WTC11 (cell line): ENCODE measurements around the gene ABCA6. TPM values are rescaled to one million over a fixed set of nuclear protein-coding genes. Genes with fewer than 3 reads are reported as not detected.
A peak's percentile ranks its signal among the peaks of the same experiment; 100 is the strongest.

Experiments used
- ATAC-seq: fragments of 200-7000 bp; cut with Tn5 transposase; 2 replicates; pipeline ENCODE4 v1.10.0; 2021; ENCODE audit warnings: mild to moderate bottlenecking, moderate library complexity
- CTCF ChIA-PET: fragments of 300-600 bp; sonication (Branson Sonifier 250); formaldehyde crosslinking; loops from one replicate; lab custom pipeline; 2021; ENCODE audit warnings: antibody characterized with exemption; lab: Charles Lee
- POLR2A ChIA-PET: fragments of 350-600 bp; sonication (Branson Sonifier 250); formaldehyde crosslinking; loops from one replicate; lab custom pipeline; 2021; ENCODE audit warnings: antibody characterized with exemption; lab: Charles Lee
- DNase-seq: peaks from one replicate; pipeline ENCODE4 v3.0.0; 2021; ENCODE audit warnings: low spot score
- H3K27ac Mint-ChIP-seq: 2 replicates; pipeline ENCODE4 v1.8.0; 2021; ENCODE audit warnings: mixed read lengths
- H3K27me3 Mint-ChIP-seq: 2 replicates; pipeline ENCODE4 v1.8.0; 2021; ENCODE audit warnings: low read depth, mild to moderate bottlenecking, moderate library complexity, mixed read lengths
- H3K36me3 Mint-ChIP-seq: 2 replicates; pipeline ENCODE4 v1.8.0; 2021; ENCODE audit warnings: mixed read lengths
- H3K4me1 Mint-ChIP-seq: 2 replicates; pipeline ENCODE4 v1.8.0; 2022; ENCODE audit warnings: mixed read lengths
- H3K4me3 Mint-ChIP-seq: 2 replicates; pipeline ENCODE4 v1.8.0; 2021; ENCODE audit warnings: mild to moderate bottlenecking, moderate library complexity, mixed read lengths
- H3K9me3 Mint-ChIP-seq: 2 replicates; pipeline ENCODE4 v1.8.0; 2021; ENCODE audit warnings: mixed read lengths
- ATF1 ChIP-seq: sonication (generic); formaldehyde crosslinking; IDR thresholded peaks from 2 replicates; pipeline ENCODE4 v1.8.1; 2023; ENCODE audit warnings: mild to moderate bottlenecking, moderate library complexity, missing genetic modification reagents
- ETV6 ChIP-seq: sonication (generic); formaldehyde crosslinking; IDR thresholded peaks from 2 replicates; pipeline ENCODE4 v1.8.1; 2022; ENCODE audit warnings: mild to moderate bottlenecking, missing genetic modification reagents
- FOXJ3 ChIP-seq: sonication (generic); formaldehyde crosslinking; IDR thresholded peaks from 2 replicates; pipeline ENCODE4 v1.9.0; 2021; ENCODE audit warnings: missing genetic modification reagents, mild to moderate bottlenecking, borderline replicate concordance
- FOXP1 ChIP-seq: sonication (generic); formaldehyde crosslinking; IDR thresholded peaks from 2 replicates; pipeline ENCODE4 v1.8.0; 2022; ENCODE audit warnings: missing genetic modification reagents, mild to moderate bottlenecking, moderate library complexity, borderline replicate concordance
- GABPB1 ChIP-seq: sonication (generic); formaldehyde crosslinking; IDR thresholded peaks from 2 replicates; pipeline ENCODE4 v1.8.1; 2023; ENCODE audit warnings: mild to moderate bottlenecking, missing genetic modification reagents
- GRHL2 ChIP-seq: fragments of 250-450 bp; sonication (Bioruptor Pico); IDR thresholded peaks from 2 replicates; pipeline ENCODE4 v1.8.0; 2022; ENCODE audit warnings: mild to moderate bottlenecking, moderate library complexity; ENCODE audit not compliant: insufficient replicate concordance, severe bottlenecking
- IRF2 ChIP-seq: sonication (generic); formaldehyde crosslinking; IDR thresholded peaks from 2 replicates; pipeline ENCODE4 v1.8.0; 2022; ENCODE audit warnings: low read depth, missing genetic modification reagents, borderline replicate concordance
- NR1H2 ChIP-seq: sonication (generic); formaldehyde crosslinking; IDR thresholded peaks from 2 replicates; pipeline ENCODE4 v1.9.0; 2021; ENCODE audit warnings: mild to moderate bottlenecking, moderate library complexity, missing genetic modification reagents
- PRRX2 ChIP-seq: fragments of 250-450 bp; sonication (Bioruptor Pico); IDR thresholded peaks from 2 replicates; pipeline ENCODE4 v1.8.0; 2021; ENCODE audit warnings: mild to moderate bottlenecking
- RELA ChIP-seq: sonication (generic); formaldehyde crosslinking; IDR thresholded peaks from 2 replicates; pipeline ENCODE4 v1.8.1; 2022; ENCODE audit warnings: missing genetic modification reagents, mild to moderate bottlenecking, borderline replicate concordance
- TCF7 ChIP-seq: sonication (generic); formaldehyde crosslinking; IDR thresholded peaks from 2 replicates; pipeline ENCODE4 v1.8.0; 2022; ENCODE audit warnings: mild to moderate bottlenecking, low read depth, missing genetic modification reagents, moderate library complexity
- TEAD1 ChIP-seq: sonication (generic); formaldehyde crosslinking; IDR thresholded peaks from 2 replicates; pipeline ENCODE4 v1.8.0; 2022; ENCODE audit warnings: mild to moderate bottlenecking, missing genetic modification reagents
- ZNF138 ChIP-seq: sonication (generic); formaldehyde crosslinking; conservative IDR thresholded peaks from 2 replicates; pipeline ENCODE4 v1.8.1; 2022; ENCODE audit warnings: mild to moderate bottlenecking, moderate library complexity, missing genetic modification reagents
- ZNF416 ChIP-seq: fragments of 250-450 bp; sonication (Bioruptor Pico); IDR thresholded peaks from 2 replicates; pipeline ENCODE4 v1.9.0; 2021; ENCODE audit warnings: mild to moderate bottlenecking, inconsistent platforms
- ZNF423 ChIP-seq: fragments of 250-450 bp; sonication (Bioruptor Pico); IDR thresholded peaks from 2 replicates; pipeline ENCODE4 v2.1.2; 2022; ENCODE audit warnings: mild to moderate bottlenecking, moderate library complexity
- ZNF671 ChIP-seq: fragments of 250-450 bp; sonication (Bioruptor Pico); IDR thresholded peaks from 2 replicates; pipeline ENCODE4 v1.8.0; 2021; ENCODE audit warnings: mild to moderate bottlenecking
- total RNA-seq: library from RNA; stranded (reverse); gene quantifications from 3 replicates; pipeline ENCODE4 v1.2.3, GENCODE V29; 2021
- TF ChIP-seq, protein P1 (sequence below): fragments of 250-450 bp; sonication (Bioruptor Pico); IDR thresholded peaks from 2 replicates; pipeline ENCODE4 v1.9.0; 2021; ENCODE audit warnings: mild to moderate bottlenecking, borderline replicate concordance
- TF ChIP-seq, protein P2 (sequence below): sonication (generic); formaldehyde crosslinking; IDR thresholded peaks from 2 replicates; pipeline ENCODE4 v1.8.1; 2022; ENCODE audit warnings: mild to moderate bottlenecking, moderate library complexity, missing genetic modification reagents
- TF ChIP-seq, protein P3 (sequence below): sonication (generic); formaldehyde crosslinking; conservative IDR thresholded peaks from 2 replicates; pipeline ENCODE4 v1.8.1; 2022; ENCODE audit warnings: mild to moderate bottlenecking, missing genetic modification reagents
- TF ChIP-seq, protein P4 (sequence below): fragments of 200-600 bp; IDR thresholded peaks from 2 replicates; pipeline ENCODE4 v1.8.0; 2022; ENCODE audit warnings: antibody characterized with exemption
- TF ChIP-seq, protein P5 (sequence below): sonication (generic); formaldehyde crosslinking; IDR thresholded peaks from 2 replicates; pipeline ENCODE4 v1.8.0; 2022; ENCODE audit warnings: mild to moderate bottlenecking, missing genetic modification reagents

ABCA6 gene
- total RNA-seq, 1 experiment from 2014 or later = not detected

DNA sequence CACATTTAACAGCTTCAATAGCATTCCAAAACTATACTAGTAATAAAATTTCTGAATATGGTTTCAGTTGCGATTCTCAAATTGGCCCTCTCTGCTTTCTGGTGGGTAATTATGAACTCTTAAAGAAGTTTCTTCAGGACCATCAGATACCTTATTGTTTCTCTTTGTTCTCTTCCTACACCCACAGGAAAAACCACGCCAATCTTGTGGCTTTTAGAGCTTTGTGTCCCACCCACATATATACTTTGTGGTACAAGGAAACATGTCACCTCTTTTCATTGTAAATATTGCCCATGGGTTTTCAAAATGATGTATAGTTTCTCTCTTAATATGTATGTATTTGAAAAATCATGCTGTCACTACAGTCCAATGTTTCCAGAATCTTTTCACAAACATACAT lies 93.1 kb downstream of the ABCA6 start:
- no peak overlapping the region for H3K27ac Mint-ChIP-seq
- no peaks in the 10 kb centered on the region for H3K27me3 Mint-ChIP-seq
- DNase-seq = no peak
- no peak overlapping the region for H3K4me3 Mint-ChIP-seq
- ChIA-PET POLR2A (no interaction called here), CTCF (no interaction called here)
- TF ChIP-seq, protein P1, sequence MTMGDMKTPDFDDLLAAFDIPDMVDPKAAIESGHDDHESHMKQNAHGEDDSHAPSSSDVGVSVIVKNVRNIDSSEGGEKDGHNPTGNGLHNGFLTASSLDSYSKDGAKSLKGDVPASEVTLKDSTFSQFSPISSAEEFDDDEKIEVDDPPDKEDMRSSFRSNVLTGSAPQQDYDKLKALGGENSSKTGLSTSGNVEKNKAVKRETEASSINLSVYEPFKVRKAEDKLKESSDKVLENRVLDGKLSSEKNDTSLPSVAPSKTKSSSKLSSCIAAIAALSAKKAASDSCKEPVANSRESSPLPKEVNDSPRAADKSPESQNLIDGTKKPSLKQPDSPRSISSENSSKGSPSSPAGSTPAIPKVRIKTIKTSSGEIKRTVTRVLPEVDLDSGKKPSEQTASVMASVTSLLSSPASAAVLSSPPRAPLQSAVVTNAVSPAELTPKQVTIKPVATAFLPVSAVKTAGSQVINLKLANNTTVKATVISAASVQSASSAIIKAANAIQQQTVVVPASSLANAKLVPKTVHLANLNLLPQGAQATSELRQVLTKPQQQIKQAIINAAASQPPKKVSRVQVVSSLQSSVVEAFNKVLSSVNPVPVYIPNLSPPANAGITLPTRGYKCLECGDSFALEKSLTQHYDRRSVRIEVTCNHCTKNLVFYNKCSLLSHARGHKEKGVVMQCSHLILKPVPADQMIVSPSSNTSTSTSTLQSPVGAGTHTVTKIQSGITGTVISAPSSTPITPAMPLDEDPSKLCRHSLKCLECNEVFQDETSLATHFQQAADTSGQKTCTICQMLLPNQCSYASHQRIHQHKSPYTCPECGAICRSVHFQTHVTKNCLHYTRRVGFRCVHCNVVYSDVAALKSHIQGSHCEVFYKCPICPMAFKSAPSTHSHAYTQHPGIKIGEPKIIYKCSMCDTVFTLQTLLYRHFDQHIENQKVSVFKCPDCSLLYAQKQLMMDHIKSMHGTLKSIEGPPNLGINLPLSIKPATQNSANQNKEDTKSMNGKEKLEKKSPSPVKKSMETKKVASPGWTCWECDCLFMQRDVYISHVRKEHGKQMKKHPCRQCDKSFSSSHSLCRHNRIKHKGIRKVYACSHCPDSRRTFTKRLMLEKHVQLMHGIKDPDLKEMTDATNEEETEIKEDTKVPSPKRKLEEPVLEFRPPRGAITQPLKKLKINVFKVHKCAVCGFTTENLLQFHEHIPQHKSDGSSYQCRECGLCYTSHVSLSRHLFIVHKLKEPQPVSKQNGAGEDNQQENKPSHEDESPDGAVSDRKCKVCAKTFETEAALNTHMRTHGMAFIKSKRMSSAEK (CRISPR knock-in tag) = no peak
- no peak for TF ChIP-seq ZNF138
- no peak for TF ChIP-seq PRRX2 (CRISPR knock-in tag)
- TF ChIP-seq, protein P2, sequence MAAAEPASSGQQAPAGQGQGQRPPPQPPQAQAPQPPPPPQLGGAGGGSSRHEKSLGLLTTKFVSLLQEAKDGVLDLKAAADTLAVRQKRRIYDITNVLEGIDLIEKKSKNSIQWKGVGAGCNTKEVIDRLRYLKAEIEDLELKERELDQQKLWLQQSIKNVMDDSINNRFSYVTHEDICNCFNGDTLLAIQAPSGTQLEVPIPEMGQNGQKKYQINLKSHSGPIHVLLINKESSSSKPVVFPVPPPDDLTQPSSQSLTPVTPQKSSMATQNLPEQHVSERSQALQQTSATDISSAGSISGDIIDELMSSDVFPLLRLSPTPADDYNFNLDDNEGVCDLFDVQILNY = no peak
- TF ChIP-seq NR1H2 (CRISPR knock-in tag) = no peak
- TF ChIP-seq, protein P3, sequence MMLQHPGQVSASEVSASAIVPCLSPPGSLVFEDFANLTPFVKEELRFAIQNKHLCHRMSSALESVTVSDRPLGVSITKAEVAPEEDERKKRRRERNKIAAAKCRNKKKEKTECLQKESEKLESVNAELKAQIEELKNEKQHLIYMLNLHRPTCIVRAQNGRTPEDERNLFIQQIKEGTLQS (CRISPR knock-in tag) = no peak
- no peak for TF ChIP-seq GRHL2 (CRISPR knock-in tag)
- TF ChIP-seq ATF1 (CRISPR knock-in tag) = no peak
- H3K4me1 Mint-ChIP-seq = no peaks in the 10 kb centered on the region
- H3K9me3 Mint-ChIP-seq = no peaks in the 10 kb centered on the region
- H3K36me3 Mint-ChIP-seq = no peaks in the 10 kb centered on the region
- no peak for ATAC-seq

DNA sequence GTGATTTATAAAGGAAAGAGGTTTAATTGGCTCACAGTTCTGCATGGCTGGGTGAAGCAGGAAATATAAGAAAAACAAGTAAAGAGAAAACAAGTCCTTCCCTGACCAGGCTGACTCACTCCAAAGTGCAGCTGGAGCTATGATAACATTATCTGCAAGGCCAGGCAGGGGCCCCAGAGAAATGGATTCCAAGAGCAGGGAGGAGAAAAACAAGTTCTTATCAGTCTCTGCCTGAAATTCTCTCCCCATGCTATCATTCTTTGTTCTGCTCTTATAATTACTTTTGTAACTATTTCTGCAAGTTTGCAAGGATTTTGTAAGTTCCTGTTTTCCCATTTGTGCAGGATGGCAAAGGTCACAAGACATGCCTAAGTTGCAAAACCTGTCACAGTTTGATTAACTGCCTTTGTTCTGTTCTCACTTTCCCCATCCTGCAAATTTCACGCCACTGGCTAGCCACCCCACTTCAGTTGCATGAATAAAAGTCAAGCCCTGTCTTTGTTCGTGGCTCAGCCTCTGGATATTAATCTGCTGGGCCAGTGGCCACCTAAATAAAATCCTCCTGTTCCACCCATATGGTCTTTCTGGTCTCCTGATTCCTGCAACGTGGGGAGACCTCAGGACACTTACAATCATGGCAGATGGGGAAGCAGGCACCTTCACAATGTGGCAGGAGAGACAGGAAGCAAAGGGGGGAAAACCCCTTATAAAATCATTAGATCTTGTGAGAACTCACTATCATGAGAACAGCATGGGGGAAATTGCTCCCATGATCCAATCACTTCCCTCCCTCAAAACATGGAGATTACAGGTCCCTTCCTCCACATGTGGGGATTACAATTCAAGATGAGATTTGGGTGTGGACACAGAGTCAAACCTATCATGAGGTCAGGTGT lies 94.1 kb downstream of the ABCA6 start:
- no peaks in the 10 kb centered on the region for H3K4me1 Mint-ChIP-seq
- no peak for DNase-seq
- H3K4me3 Mint-ChIP-seq = no peak overlapping the region
- no peak overlapping the region for H3K27ac Mint-ChIP-seq
- ChIA-PET CTCF (no interaction called here), POLR2A (no interaction called here)
- no peaks in the 10 kb centered on the region for H3K27me3 Mint-ChIP-seq
- peak; percentile 86 for TF ChIP-seq GABPB1 (CRISPR knock-in tag)
- TF ChIP-seq ETV6 (CRISPR knock-in tag) = no peak
- TF ChIP-seq, all 79 proteins: peak for 1
- Mint-ChIP-seq H3K36me3 (no peaks in the 10 kb centered on the region), H3K9me3 (no peaks in the 10 kb centered on the region)
- no peak for ATAC-seq

DNA sequence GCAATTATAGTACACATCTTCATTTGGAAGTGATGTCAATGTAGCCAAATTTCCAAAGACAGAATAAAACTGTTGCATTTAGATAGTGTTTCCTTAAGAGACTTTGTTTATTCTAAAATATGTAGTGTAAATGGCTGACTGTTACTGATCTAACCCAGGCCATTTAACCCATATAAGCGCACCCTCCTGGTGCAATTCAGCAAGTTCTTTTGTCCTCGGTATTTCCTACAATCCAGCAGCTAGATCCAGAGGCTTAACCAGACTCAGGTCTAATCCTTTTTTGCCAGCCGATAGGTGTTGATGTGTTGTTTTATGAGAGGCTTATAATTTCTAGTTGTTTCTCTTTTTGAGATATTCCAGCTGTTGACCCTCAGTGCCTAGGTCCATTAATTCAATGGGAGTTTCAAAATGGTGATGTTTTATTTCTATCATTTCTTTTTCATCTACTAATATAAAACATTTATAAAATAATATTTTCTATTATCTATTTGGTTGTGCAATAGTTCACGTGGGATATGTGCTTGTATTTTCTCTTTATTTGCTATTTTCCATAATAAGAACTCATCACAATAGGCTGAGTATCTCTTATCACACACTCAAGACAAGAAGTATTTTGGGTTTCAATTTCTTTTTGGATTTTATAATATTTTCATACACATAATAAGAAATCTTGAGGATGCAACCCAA lies 95.4 kb downstream of the ABCA6 start:
- no peak for DNase-seq
- Mint-ChIP-seq H3K36me3 (no peaks in the 10 kb centered on the region), H3K27ac (no peak overlapping the region), H3K4me3 (no peak overlapping the region), H3K4me1 (no peaks in the 10 kb centered on the region), H3K27me3 (no peaks in the 10 kb centered on the region), H3K9me3 (no peaks in the 10 kb centered on the region)
- ATAC-seq = peak; percentile 68
- ChIA-PET CTCF (no interaction called here), POLR2A (no interaction called here)
- TF ChIP-seq ZNF416 (CRISPR knock-in tag) (no peak), RELA (CRISPR knock-in tag) (no peak), ATF1 (CRISPR knock-in tag) (no peak), PRRX2 (CRISPR knock-in tag) (no peak), ZNF671 (no peak), ZNF423 (CRISPR knock-in tag) (no peak), FOXP1 (CRISPR knock-in tag) (no peak), TEAD1 (CRISPR knock-in tag) (no peak), IRF2 (no peak), FOXJ3 (CRISPR knock-in tag) (no peak), TCF7 (CRISPR knock-in tag) (no peak)
- TF ChIP-seq, protein P4, sequence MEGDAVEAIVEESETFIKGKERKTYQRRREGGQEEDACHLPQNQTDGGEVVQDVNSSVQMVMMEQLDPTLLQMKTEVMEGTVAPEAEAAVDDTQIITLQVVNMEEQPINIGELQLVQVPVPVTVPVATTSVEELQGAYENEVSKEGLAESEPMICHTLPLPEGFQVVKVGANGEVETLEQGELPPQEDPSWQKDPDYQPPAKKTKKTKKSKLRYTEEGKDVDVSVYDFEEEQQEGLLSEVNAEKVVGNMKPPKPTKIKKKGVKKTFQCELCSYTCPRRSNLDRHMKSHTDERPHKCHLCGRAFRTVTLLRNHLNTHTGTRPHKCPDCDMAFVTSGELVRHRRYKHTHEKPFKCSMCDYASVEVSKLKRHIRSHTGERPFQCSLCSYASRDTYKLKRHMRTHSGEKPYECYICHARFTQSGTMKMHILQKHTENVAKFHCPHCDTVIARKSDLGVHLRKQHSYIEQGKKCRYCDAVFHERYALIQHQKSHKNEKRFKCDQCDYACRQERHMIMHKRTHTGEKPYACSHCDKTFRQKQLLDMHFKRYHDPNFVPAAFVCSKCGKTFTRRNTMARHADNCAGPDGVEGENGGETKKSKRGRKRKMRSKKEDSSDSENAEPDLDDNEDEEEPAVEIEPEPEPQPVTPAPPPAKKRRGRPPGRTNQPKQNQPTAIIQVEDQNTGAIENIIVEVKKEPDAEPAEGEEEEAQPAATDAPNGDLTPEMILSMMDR = no peak
- TF ChIP-seq, protein P5, sequence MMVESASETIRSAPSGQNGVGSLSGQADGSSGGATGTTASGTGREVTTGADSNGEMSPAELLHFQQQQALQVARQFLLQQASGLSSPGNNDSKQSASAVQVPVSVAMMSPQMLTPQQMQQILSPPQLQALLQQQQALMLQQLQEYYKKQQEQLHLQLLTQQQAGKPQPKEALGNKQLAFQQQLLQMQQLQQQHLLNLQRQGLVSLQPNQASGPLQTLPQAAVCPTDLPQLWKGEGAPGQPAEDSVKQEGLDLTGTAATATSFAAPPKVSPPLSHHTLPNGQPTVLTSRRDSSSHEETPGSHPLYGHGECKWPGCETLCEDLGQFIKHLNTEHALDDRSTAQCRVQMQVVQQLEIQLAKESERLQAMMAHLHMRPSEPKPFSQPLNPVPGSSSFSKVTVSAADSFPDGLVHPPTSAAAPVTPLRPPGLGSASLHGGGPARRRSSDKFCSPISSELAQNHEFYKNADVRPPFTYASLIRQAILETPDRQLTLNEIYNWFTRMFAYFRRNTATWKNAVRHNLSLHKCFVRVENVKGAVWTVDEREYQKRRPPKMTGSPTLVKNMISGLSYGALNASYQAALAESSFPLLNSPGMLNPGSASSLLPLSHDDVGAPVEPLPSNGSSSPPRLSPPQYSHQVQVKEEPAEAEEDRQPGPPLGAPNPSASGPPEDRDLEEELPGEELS (CRISPR knock-in tag) = no peak
